ENCODE data around the gene ARHGAP5.

ARHGAP5 gene

DNA sequence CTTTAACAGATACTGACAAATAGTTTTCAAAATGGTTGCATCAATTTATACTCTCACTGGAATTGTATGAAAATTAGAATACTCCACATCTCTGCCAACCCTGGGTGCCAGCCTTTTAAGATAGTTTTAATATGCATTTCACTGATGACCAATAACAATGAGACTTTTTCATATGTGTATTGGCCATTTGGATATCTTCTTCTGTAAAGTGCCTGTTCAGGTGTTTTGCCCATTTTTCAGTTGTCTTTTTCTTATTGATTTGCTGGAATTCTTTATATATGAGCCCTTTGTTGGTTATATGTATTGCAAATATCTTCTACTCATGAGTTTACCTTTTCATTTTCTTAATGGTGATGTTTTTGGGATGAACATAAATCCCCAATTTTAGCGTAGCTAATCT, 108.0 kb downstream of the ARHGAP5 start:
- DNase-seq: no peak

DNA sequence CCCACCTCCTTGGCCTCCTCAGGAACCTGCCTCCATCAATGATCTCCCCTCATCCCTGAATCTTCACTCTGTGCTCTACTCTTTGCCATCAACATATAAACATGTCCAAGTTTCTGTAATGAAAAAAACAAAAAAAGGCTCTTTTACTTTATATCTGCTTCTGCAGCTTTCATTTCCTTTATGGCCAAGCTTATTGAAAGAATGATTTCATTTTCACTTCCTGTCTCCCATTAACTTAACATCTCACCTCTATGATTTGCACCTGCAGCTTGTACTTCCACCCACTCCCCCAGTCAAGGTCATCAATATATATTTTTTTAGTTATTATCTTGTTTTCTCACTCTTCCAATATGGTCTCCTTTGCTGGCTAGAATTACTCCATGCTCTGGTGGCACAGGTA, 109.1 kb downstream of the ARHGAP5 start:
- DNase-seq: no peak

DNA sequence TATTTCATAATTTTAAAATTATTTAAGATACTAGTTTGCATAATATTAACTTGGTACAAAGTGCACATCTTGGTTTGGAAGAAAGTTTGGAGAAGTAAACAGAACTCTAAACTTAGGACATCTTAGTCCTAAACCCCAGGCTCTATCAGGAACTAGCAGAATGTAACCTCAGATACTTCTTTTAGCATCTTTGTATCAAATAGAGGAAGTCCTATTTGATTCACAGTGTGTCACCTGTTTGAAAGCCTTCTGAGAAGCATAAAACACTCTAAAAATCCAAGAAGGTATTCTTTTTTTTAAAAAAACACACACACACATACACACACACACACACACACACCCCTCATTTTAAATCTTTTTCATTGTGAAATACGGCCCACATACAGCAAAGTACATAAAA, 112.7 kb downstream of the ARHGAP5 start:
- DNase-seq: no peak

DNA sequence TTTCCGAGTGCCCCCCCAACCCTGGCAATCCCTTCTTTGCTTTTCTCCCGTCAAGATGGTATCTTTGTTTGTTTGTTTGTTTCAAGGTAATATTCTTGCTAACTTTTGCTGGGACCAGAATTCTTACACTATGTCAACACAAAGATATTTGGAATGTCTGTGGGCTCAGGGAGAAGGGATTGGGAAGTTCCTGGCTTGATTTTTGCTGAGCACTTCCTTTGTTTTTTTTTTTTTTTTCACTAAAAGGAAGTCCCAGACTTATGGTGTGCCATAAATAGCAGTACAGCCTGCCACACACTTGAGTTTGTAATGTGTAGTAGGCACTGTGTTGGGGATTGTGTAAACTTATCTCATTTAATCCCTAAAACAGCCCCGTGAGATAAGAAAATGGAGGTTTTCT, 113.6 kb downstream of the ARHGAP5 start:
- DNase-seq: no peak

DNA sequence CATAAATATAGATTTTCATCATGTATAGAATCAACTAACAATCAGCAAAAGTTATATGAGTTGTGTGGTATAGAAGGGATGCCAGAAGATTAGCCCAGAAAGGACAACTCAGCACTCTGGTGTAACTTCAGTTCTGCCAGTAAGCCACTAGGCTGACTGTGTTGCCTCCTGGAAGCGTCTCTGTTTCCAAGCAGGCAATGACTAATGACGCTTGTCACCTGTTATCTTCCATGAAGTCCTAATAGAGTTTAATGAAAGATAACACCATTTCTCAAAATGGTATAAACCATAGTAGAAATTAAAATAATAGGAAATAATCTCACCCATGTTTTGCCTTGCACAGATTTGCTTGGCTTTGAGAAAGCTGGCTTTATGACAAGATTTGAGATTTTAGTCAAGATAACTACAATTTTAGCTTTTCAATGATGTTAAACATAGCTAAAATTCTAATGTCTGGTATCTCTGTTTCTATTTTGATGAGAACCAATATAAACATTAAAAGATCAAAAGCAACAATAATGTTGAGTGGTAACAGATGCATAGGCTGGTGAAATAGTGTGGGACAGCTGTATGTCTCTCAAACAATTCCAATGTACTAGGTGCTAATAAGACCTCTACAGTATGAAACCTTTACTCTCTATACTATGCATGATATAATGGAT, 115.7 kb downstream of the ARHGAP5 start:
- no peak for DNase-seq

DNA sequence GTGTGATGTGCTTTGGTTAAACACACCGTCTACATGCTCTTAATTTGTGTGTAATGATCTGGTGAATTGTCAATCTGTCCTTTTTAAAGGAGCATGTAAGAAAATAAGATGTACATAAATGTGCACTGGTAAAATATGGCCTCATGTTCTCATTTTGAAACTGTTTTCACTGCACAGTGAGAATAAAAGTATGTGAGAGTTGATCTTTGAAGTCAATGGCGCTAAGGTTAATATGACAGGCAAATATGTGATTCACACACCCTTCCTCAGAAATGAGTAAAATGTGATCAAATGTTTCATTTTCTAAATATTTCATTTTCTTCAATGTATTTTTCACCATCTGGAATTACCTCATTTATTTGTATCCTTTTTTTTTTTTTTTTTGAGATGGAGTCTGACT, 116.4 kb downstream of the ARHGAP5 start:
- no peak for DNase-seq

DNA sequence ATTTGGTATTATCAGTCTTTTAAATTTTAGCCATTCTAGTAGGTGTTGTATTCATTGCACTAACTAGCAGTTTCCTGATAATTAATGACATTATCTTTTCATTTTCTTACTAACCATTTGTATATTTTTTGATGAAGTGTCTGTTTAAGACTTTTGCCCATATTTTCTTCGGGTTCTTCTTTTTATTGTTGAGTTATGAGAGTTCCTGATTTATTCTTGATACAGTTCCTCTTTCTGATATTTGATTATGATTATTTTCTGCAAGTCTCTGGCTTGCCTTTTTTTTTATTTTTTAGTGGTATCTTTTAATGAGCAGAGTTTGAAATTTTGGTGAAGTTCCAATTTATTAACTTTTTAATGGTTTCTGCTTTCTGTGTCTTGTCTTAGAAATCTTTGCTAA, 118.5 kb downstream of the ARHGAP5 start:
- DNase-seq: no peak

DNA sequence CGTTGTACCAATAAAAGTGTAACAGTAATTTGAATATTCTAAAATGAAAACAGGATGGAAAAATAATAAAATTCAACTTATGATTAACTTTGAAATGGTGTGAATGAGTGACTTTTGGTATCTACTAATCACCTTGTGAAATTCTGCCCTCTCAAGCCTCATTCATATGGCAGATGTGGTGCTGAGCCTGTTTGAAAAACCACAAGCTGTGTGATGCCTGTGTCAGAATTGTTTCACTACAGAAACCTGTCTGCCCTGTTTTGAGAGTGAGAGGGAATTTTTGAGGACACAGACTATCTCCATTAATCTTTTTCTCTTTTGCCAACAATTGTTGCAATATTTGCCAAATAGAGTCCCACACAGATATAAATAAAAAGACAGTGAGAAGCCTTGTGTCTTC, 120.8 kb downstream of the ARHGAP5 start:
- DNase-seq: no peak

DNA sequence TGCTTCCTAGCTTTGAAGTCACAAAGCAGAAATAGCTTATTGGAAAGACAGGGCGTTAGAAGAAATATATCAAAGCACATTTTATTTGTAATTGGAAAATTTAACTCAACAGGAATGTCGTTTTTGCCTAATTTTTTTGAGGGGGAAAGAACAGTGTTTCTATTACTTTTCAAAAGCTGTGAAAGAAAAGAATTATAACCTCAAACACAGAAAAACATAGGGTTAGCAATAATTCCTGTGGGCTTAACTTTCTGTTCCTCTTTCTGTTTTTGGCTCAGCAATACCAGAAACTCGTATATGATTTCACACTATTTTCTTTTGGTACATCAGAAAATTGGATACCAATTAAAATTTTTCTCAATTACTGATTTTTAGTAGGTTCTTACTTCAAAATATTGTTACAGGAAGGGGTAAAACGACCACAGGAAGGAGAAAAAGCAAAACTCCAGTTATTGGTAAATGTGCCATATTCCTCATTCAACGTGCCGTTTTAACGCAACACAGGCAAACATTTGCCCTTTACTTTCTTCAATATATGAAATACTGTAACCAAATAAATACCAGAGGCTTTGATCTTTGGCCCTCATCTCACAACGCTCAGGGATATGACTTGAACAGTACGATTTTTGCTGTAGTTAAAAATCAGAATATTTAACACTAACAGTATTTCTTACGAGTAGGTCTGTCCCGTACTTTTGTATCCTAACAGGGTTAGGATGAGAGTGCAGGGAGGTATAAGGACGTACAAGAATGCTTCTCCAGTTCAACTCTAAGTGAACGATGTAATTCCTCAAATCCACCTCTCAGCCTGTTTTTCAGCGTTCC, 123.5 kb downstream of the ARHGAP5 start:
- no peak for DNase-seq

DNA sequence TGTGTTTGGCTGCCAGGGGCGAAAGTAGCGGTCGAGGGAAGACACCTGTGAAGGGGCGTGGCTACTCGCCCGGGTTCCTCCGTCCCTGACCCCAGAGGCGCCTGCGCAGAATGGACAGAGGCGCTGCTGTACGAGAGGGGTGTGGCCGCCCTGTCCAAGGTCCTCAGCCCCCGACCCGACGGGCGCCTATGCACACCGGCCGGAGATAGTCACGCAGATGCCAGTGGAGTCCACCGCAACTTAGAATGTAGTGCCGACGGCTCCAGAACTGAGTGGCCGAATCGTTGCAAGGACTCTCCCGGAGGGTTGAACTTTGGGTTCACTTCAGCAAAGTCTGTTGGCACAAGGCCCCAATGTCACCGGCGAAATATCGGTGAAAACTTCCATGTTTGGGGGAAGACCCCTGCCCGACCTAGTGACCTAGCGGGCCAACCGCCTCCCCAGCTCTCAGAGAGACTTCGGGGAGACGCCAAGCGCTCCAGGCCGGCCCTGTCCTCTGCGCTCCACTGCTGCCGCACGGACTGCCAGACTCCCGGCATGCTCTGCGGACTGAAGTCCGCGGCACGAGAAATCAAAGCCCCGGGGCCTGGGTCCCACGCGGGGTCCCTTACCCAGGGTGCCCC, 124.2 kb downstream of the ARHGAP5 start:
- peak; percentile 85 for DNase-seq

DNA sequence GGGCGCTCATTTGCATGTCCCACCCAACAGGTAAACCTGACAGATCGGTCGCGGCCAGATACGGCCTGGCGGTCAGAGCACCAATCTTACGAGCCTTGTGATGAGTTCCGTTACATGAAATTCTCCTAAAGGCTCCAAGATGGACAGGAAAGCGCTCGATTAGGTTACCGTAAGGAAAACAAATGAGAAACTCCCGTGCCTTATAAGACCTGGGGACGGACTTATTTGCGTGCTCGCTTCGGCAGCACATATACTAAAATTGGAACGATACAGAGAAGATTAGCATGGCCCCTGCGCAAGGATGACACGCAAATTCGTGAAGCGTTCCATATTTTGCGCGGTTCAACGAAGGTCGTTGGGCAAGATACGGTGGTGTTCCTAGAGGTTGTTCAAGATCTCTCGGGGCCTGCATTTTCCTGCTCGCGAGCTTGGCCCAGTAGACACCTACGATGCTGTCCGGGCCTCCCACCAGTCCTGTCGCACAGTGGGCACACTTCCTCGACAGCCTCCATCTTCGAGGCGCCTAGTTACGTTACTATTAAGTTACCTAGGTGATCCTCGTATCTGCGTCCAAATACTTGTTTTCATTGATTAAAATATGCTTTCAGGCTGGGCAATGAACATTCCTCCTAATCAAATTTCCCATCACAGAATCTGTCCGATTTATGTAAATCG, 124.8 kb downstream of the ARHGAP5 start, which contains the start of gene RNU6-7:
TSS of gene RNU6-7 (plus strand) at position 230 of the 675 bp plus-strand sequence.
- DNase-seq: peak; percentile 44

DNA sequence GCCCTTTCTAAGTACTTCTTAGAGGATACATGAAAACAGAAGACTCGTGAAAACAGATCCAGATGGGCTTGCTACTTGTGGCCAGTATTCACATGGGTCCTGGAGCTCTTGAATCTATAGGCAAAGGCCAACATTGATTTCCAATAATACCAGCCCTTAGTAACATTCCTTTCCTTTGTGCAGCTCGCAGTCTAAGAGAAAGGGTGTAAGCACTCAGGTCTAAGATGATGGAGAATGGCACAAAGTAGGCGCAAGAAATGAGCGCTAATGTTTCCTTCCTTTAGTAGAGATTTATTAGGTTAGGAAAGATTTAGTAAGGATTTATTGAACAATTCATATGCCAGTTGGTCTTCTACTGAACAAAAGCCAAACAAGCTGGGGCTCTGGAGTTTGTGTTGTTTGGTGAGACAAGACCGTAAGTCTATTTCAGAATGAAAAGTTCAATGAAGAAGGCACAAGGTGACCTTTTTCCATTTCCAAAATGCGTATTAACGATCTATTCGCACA, 125.4 kb downstream of the ARHGAP5 start:
- DNase-seq: no peak

DNA sequence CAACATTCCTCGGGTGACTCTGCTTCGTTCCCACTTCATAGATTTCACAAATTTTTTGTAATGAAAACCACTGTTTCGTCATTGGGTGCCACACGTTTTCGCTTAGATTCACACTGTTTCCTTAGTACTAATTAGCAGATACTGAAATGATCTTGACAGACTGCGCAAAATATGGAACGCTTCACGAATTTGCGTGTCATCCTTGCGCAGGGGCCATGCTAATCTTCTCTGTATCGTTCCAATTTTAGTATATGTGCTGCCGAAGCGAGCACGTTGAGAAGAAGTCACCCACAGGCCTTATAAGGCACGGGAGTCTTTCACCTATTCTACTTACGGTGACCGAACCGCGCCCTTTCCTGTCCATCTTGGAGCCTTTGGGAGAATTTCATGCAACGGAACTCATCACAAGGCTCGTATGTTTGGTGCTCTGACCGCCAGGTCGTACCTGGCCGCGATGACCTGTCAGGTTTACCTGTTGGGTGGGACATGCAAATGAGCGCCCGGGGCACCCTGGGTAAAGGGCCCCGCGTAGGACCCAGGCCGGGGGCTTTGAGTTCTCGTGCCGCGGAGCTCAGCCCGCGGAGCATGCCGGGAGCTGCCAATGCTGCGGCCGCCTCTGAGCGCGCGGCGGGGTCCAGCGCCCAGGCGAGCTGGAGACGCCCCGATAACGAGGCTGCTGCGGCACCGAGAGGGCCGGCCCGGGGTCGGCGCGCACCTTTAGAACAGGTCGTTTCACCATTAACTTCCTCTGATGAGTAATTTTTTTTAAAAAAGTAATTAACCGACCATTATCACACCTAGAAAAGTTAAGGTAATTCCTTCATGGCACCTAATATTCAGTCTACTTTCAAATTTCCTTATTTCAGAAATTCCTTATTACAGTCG, 126.1 kb downstream of the ARHGAP5 start, which contains the start of gene RNU6-8:
TSS of gene RNU6-8 (minus strand) at position 272 of the 885 bp plus-strand sequence.
- peak; percentile 81 for DNase-seq

DNA sequence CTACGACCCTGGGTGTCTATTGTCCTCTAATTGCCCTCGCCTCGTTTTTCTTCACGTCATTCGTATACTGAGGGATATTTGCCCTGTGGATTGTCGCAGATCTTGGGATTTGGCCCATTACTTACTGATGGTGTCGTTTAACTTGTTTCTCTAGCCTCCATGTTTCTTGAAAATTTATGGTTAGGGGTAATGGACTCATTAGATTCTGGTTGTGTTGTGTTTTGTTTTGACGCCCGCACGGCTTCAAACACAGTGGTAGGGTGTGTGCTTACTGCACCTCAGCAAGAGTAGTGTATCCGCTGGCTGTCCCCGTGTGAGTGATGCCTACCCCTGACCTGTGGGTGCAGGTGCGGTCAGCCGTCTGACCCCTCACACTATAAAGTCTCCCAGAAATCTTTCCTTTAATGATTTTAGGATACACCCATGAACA, 126.8 kb downstream of the ARHGAP5 start:
- DNase-seq: no peak

DNA sequence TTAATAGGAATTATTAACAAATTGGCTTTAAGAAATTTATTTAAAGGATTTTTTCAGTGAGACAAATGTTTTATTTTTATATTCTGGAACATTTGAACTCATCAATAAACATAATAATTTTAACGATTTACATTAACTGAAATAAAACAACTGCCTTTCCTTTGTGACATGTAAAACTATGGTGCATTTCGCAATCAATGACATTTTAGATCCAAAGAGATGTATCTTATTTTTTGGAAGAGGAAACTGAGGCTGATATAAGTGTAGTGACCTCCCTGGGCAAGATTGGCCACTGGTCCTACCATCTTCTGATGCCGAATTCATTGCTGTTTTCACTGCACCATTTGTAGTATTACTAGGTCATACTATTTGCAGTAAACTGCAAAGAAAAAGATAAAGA, 128.4 kb downstream of the ARHGAP5 start:
- DNase-seq: no peak

DNA sequence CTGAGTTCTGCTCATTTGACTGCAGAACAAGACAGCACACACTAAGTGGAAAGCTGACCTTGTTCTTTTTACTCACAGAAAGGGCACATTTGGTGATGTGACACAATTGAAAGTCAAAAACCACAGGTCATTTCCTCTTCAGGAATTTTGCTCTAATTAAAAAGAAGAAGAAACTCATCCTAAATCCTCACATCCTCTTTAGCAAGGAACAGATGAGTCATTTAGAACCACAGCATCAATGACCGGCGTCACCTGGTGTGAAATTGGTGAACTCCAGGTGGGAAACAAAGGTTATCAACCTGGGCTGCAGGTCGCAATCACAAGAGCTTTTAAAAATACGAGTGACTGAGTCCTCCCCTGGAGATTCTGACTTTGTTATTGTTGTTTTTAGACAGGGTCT, 128.9 kb downstream of the ARHGAP5 start:
- DNase-seq: no peak

DNA sequence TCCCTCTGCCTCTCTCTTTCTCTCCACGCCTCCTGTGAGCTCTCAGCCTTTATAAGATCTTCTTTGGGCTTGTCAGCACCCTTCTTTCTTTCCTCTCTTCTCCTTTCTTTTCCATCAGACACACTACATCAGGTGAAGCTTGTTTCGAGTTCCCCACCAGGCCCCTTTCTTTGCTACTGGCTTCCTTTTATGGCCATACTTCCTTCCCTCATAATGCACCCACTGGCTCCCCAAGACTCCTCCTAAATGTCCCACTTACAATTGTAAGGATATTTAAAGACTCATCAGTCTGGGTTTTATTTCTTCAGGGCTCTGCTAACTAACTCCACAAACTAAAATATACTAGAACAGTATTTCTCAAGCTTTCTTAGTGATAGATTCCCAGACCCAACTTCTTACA, 129.4 kb downstream of the ARHGAP5 start:
- no peak for DNase-seq

DNA sequence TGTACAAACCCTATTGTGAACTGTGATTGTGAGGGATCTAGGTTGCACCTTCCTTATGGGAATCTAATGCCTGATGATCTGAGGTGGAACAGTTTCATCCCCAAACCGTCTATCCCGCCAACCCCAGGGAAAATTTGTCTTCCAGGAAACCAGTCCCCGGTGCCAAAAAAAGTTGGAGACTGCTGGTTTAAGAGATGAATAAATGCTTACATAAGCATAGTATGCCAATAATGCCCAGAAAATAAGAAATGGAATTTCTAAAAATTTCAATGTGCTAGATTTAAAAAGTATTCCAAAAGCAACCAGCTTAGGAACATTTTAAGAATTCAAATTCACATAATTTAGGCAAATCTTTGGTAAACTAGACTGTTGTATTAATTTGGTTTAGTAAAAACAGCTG, 131.4 kb downstream of the ARHGAP5 start:
- DNase-seq: no peak
